Activated CD8-positive, alpha-beta memory T cell treated with anti-CD3 and anti-CD28 coated beads for 24 hours (primary cell): ENCODE measurements around the gene TRIM29.

Source experiments
- DNase-seq: peaks from one replicate; pipeline ENCODE4 v3.0.0-alpha.2; 2020

The TRIM29 gene

GRCh38 chr11:120136356-120136755, 1.6 kb downstream of the TRIM29 start:
- DNase-seq, result peak; percentile 9

- DNase-seq, result no peak
Measured at GRCh38 chr11:120135838-120136237, 2.1 kb downstream of the TRIM29 start.

GRCh38 chr11:120134931-120135228, 3.0 kb downstream of the TRIM29 start:
- DNase-seq, result peak; percentile 42

GRCh38 chr11:120134106-120134930, 3.6 kb downstream of the TRIM29 start:
- DNase-seq, result peak; percentile 32

- peak; percentile 13 for DNase-seq
Measured at GRCh38 chr11:120133216-120134105, 4.5 kb downstream of the TRIM29 start.

- no peak for DNase-seq
Measured at GRCh38 chr11:120132645-120133185, 5.2 kb downstream of the TRIM29 start.

GRCh38 chr11:120131941-120132644, 5.8 kb downstream of the TRIM29 start:
- DNase-seq, result no peak

DNA sequence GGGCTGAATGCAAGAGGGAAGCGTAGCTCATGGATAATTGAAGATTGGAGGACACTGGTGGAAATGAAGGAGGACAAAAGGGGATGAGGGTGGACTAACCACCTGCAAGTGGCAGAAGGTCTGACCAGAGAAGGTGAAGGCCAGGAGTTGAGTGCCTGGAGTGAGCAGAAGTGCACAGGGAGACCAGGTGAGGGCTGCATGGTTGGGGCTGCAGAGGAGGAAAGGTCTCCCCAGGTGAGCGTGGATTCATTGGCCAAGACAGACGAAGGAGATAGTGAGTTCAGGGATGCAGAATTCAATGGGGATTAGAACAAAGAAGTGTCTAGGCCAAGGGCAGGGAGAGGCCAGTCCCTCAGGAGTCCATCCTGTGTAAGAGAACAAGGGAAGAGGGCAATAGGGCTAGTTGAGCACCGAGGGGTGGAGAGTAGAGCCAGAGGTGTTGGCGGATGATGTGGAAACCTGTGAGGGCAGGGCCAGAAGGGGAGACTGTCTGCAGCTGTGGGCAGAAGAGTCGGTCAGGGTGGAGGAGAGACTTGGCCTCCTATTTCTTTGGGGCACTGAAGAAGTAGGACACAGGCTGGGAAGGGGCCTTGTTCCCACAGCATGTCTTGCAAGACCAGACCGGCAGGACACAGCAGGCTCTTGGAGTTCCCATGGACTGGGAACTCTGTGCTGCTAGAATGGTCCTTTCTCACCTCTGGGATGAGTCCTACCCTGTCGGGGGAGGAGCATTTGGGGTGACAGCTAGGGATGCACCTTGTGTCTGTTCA, 6.7 kb downstream of the TRIM29 start:
- no peak for DNase-seq

- no peak for DNase-seq
Measured at GRCh38 chr11:120130176-120130980, 7.5 kb downstream of the TRIM29 start.

GRCh38 chr11:120129570-120129969, 8.3 kb downstream of the TRIM29 start:
- no peak for DNase-seq

DNA sequence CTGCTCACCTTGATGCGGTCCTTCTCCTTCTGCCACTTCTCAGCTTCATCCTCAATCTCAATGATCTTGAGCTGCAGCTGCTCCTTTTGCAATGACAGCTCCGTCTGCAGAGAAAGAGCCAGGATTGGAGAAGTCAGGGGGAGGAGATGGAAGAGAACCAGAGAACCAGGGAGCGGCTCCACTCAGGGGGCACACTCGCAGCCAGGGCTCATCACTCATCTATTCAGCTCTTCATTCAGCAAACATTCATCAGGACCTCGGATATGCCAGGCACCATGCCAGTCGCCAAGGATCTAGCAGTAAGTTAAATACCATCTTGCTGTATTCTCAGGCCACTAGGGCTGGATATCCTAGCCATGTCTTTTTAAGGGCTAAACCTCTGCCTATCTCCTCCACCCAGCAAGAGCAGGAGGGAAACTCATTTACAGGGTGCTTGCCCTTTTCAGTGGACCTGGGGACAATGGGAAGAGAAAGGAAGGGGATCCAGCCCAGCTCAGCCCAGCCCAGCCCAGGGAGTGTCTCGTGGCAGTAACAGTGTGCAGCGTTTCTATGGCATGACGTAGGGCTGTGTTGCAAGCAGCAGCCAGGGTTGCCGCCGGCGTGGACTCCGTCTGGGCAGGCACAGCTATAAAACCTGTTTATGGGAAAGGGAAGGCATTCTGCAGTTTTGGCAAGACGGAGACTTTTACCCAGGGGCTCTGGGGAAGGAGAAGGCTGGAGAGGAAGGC, 9.4 kb downstream of the TRIM29 start:
- DNase-seq, result no peak

GRCh38 chr11:120127236-120127635, 10.7 kb downstream of the TRIM29 start:
- no peak for DNase-seq

DNA sequence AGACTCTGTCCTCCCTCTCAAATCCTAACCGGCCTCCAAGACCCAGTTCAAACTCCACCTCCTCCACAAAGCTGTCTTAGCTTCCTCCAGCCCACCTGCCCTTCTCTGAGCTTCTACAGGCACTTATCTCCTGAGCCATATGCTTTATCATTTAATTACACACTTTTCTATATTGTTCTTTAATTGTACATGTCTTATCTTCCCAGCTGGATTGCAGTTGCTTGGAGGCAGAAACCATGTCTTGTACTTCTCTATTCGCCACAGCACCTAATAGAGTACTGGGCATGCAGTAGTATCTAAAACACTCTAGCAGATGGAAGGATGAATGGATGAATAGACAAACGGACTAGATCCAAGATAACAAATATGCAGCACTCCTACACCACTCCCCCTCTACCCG, 11.3 kb downstream of the TRIM29 start:
- no peak for DNase-seq

GRCh38 chr11:120125509-120125908, 12.4 kb downstream of the TRIM29 start:
- DNase-seq, result no peak

- no peak for DNase-seq
Measured at GRCh38 chr11:120125024-120125423, 12.9 kb downstream of the TRIM29 start.

- no peak for DNase-seq
Measured at GRCh38 chr11:120124355-120124754, 13.6 kb downstream of the TRIM29 start.

DNA sequence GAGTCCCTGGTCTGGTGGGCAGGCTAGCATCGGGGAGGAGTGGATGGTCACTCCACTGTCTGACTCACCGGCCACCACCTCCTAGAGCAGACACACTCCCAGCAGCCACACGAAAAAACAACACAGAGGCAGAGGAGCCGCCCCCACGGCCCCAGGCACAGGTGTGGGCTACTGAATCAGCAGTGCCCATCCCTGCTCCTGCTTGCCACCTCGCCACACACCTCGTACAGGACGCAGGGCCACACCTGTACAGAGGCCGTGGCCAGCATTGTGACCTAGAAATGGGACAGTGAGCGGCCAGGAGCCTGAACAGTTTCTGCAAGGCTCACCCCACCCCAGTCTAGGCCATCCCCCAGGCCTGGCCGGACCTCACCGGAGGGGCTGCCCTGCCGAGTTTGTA, 14.0 kb downstream of the TRIM29 start:
- no peak for DNase-seq

DNA sequence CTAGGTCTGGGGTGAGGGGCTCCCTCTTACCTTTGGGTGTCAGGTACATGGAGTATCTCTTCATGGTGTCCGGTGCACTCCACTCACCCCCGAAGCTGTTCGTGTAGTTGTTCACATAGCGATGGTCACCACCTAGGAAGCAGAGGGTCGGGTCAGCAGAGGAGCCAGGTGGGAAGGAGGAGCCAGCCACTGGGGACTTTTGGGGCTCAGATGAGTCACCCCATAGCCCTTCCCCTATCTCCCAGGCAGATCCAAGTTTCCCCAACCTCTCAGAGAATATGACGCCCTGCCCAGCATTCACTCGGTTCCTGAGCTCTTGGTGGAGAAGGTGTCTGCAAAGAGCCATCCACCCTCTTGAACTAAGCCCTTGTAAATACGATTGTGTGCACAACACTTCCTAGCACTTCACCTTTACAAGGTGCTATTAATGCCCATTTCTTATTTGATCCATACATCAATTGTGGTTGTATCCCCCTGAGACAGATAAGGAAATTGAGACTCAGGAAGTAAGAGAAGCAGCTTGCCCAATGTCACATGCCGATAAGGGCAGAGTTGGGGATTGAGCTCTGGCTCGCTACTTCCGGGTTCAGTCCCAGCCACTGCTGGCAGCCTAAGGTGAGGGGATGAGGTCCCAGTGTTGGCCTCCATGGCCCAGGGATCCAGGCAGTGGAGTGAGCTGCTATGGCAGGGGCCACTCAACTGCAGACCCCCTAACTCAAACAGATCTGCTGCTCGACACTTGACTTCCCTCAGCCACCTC, 14.8 kb downstream of the TRIM29 start:
- DNase-seq, result no peak

- DNase-seq, result no peak
Measured at GRCh38 chr11:120121914-120122473, 15.9 kb downstream of the TRIM29 start.

- DNase-seq, result no peak
Measured at GRCh38 chr11:120121336-120121735, 16.6 kb downstream of the TRIM29 start.
